Adrenal gland (tissue), 12 donors: ENCODE measurements around the gene CCDC148. TPM values are rescaled to one million over a fixed set of nuclear protein-coding genes. Genes with fewer than 3 reads are reported as not detected.

ENCODE experiments used
- DNase-seq, 7 donors: peaks; one replicate each; pipeline ENCODE4 v3.0.0-alpha.2; 2019 to 2020
- H3K27ac ChIP-seq, 5 donors: fragments of 200-600 bp; sonication (generic) in 4 of 5; 1 replicate in 3 of 5; 2 replicates in 2 of 5; pipeline versions ENCODE4 v1.5.1 to v1.8.0; 2016 to 2020; ENCODE audit warnings: mild to moderate bottlenecking in 1 of 5
- H3K27me3 ChIP-seq: fragments of 200-600 bp; 2 replicates; pipeline ENCODE4 v1.8.0; 2021
- H3K36me3 ChIP-seq, 2 donors: fragments of 200-600 bp; replicated peaks in 1 of 2; 1 replicate in 1 of 2; 2 replicates in 1 of 2; pipeline versions ENCODE4 v1.5.1 to v1.8.0; 2018 to 2022
- H3K4me1 ChIP-seq, 2 donors: fragments of 200-600 bp; replicated peaks in 1 of 2; 1 replicate in 1 of 2; 2 replicates in 1 of 2; pipeline versions ENCODE4 v1.5.1 to v1.8.0; 2018 to 2021
- H3K4me3 ChIP-seq, 4 donors: fragments of 200-600 bp; sonication (generic) in 3 of 4; one replicate each; pipeline ENCODE4 v1.5.1; 2016 to 2018
- H3K9me3 ChIP-seq, 3 donors: fragments of 200-600 bp; sonication (generic) in 1 of 3; replicated peaks in 1 of 3; 1 replicate in 2 of 3; 2 replicates in 1 of 3; pipeline versions ENCODE4 v1.5.1 to v1.8.0; 2016 to 2021
- CTCF ChIP-seq, 6 experiments: fragments of 450-650 bp in 4 of 6; fragments of 200-600 bp in 2 of 6; sonication (generic) in 1 of 6; IDR thresholded peaks; 1 replicate in 5 of 6; 2 replicates in 1 of 6; pipeline versions ENCODE4 v1.5.1 to v1.8.0; 2016 to 2021; ENCODE audit warnings: antibody characterized with exemption in 6 of 6, mild to moderate bottlenecking in 2 of 6, moderate library complexity in 1 of 6
- POLR2A ChIP-seq, 2 donors: fragments of 450-650 bp; IDR thresholded peaks; one replicate each; pipeline ENCODE4 v1.6.1; 2017; ENCODE audit warnings: antibody characterized with exemption in 2 of 2, mild to moderate bottlenecking in 2 of 2, moderate library complexity in 1 of 2
- WGBS, 4 donors: extraction: QIAGEN DNeasy Blood & Tissue Kit in 2 of 4; methylation state at CpG; one replicate each; pipeline versions ENCODE4 v1.1.5 to v1.1.7; 2013 to 2017; 5-methylcytosine and 5-hydroxymethylcytosine counted together
- intact Hi-C, 2 donors: fragments of 100-400 bp; cut with DNase I; formaldehyde crosslinking; loops; one replicate each; pipeline versions ENCODE4 v1.14.1 to v1.15.0; 2022 to 2023
- polyA plus RNA-seq, 3 donors: library from polyadenylated mRNA; stranded (reverse); fragments of 200-250 nt in 2 of 3; fragments of 350-450 nt in 1 of 3; fragmentation: Illumina TruSeq in 1 of 3; extraction: RNeasy Lipid Tissue Mini Kit (QIAGEN cat#74804) in 1 of 3; gene quantifications; one replicate each; pipeline ENCODE4 v1.2.3, GENCODE V29; 2013 to 2014
- total RNA-seq, 9 donors: library from RNA; depleted of rRNA in 4 of 9; stranded (reverse); fragments of >200 nt in 4 of 9; fragments of 120-200 nt in 1 of 9; fragmentation: NEBNext Ultra II Directional in 1 of 9; extraction: Animal tissue kit (Norgen Biotek cat#: 25700) in 1 of 9; gene quantifications; one replicate each; pipeline versions ENCODE4 v1.1.0 to v1.2.4, GENCODE V29; 2013 to 2023
- donor health status: healthy with polysubstance abuse.
- donor health status: Bipolar disorder and iron deficiency.
- donor health status: DM: yes; HTN: yes; CAD: no.
- donor health status: DM: no; HTN: no; CAD: no.
- donor health status: DM: no; HTN: no; CAD: no.
- donor health status: DM: yes; HTN: yes; CAD: no.

CCDC148 gene
- total and polyA plus RNA-seq, 12 donors: 0.24 to 1.6 (median 0.56) TPM; not detected in 2

DNA sequence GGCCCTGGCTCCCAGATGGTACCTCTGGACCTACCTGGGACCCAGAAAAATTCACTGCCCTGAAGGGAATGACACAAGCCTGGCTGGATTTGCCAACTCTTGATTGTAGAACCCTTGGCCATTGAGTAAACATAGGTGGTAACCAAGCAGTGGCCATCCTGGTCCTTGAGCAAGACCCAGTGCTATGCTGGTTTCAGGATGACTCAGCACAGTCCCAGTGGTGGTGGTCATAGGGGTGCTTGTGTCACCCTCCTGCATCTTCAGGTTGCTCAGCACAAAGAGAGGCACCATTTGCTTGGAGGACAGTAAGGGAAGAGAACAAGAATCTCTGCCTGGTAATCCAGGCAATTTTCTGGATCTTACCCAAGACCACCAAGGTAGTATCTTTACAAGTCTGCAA lies 302.0 kb downstream of the CCDC148 start:
- intact Hi-C loops: no loop called here

DNA sequence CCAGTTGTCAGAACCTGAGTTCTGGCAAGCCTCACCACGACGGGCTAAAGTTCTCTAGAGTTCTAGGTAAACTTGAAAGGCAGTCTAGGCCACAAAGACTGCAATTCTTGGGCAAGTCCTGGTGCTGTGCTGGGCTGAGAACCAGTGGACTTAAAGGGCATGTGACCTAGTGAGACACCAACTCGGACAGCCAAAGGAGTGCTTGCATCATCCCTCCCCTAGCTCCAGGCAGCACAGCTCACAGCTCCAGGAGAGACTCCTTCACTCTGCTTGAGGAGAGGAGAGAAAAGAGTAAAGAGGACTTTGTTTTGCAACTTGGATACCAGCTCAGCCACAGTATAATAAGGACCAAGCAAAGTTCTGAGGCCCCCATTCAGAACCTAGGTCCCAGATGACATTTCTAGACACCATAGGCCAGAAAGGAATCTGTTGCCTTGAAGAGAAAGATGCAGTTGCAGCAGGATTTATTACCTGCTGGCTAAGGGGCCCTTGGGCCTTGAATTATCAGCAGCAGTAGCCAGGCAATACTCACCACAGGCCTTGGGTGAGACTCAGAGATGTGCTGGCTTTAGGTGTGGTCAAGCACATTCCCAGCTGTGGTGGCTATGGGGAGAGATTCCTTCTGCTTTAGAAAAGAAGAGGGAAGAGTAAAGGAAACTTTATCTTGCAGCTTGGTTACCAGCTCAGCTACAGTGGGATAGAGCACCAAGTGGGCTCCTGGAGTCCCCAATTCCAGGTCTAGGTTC lies 303.1 kb downstream of the CCDC148 start:
- DNase-seq: no peak
- no peak overlapping the region for H3K27ac ChIP-seq
- no peaks in the 10 kb centered on the region for H3K27me3 ChIP-seq
- no peak overlapping the region for H3K4me3 ChIP-seq
- H3K9me3 ChIP-seq: no peaks in the 10 kb centered on the region
- H3K4me1 ChIP-seq: no peaks in the 10 kb centered on the region
- H3K36me3 ChIP-seq: no peaks in the 10 kb centered on the region
- intact Hi-C loops: no loop called here
- 71 to 89% (median 82%) methylated on average over 3 of the region's 3 CpGs for WGBS, 4 donors
- no peak for TF ChIP-seq POLR2A (IDR thresholded peaks at IDR 0.05)
- TF ChIP-seq CTCF (IDR thresholded peaks at IDR 0.05): no peak

More for the DNA sequence above, 302.0 kb downstream of the CCDC148 start:
- Histone ChIP-seq H3K36me3 (no peaks in the 10 kb centered on the region), H3K27ac (no peak overlapping the region), H3K4me3 (no peak overlapping the region), H3K4me1 (no peaks in the 10 kb centered on the region), H3K9me3 (no peaks in the 10 kb centered on the region), H3K27me3 (no peaks in the 10 kb centered on the region)
- no peak for DNase-seq
- no peak for TF ChIP-seq POLR2A (IDR thresholded peaks at IDR 0.05)
- TF ChIP-seq CTCF (IDR thresholded peaks at IDR 0.05): no peak

- no peaks in the 10 kb centered on the region for H3K27me3 ChIP-seq
- no peak for DNase-seq
- H3K36me3 ChIP-seq: no peaks in the 10 kb centered on the region
- H3K27ac ChIP-seq: no peak overlapping the region
- H3K4me1 ChIP-seq: no peaks in the 10 kb centered on the region
- H3K4me3 ChIP-seq: no peak overlapping the region
- TF ChIP-seq POLR2A (IDR thresholded peaks at IDR 0.05) (no peak), CTCF (IDR thresholded peaks at IDR 0.05) (no peak)
- no peaks in the 10 kb centered on the region for H3K9me3 ChIP-seq
- intact Hi-C loops: no loop called here
- WGBS, 4 donors: 93 to 97% (median 95%) methylated on average over 13 of the region's 13 CpGs
Measured at GRCh38 chr2:158144914-158145625, 311.5 kb downstream of the CCDC148 start.

DNA sequence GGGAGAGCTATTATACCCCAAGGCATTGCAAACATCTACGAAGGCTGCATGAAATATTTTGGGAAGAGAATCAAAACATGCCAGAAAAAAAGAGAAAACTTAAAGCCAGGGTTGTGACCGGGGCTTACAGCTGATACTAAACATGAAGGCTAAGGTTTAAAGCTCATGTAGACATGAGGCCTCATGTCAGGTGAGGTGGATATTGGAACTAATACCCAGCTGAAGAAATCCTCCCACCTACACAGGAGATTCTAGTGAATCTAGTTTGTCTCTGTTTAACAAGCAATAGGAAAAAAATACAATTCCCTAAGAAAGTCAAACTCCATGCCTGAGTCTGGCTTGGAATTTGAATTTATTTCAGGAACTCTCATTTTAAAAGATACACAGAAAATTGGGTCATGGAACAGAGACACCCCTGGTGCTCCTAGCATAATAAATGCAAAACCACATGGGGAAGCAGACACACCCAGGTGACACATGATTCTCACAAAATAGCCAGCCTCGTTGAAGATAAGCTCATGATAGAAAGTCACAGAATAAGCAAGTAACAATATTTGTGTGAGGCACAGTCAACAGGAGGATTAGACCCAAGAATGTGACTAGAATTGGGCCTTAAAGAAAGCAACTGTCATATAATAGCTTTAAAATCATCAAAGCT lies 312.7 kb downstream of the CCDC148 start:
- Histone ChIP-seq H3K27ac (no peak overlapping the region), H3K9me3 (no peaks in the 10 kb centered on the region), H3K4me1 (no peaks in the 10 kb centered on the region), H3K4me3 (no peak overlapping the region), H3K36me3 (no peaks in the 10 kb centered on the region), H3K27me3 (no peaks in the 10 kb centered on the region)
- intact Hi-C loops: no loop called here
- DNase-seq: no peak
- 59 to 75% (median 69%) methylated on average over 3 of the region's 3 CpGs for WGBS, 4 donors
- TF ChIP-seq CTCF (IDR thresholded peaks at IDR 0.05) (no peak), POLR2A (IDR thresholded peaks at IDR 0.05) (no peak)
